GM10266 (cell line): Measurements from ENCODE around the gene WDR49.

Experiments used
- DNase-seq: peaks from one replicate; pipeline ENCODE4 v3.0.0; 2012; ENCODE audit errors: extremely low spot score
- CTCF ChIP-seq: IDR thresholded peaks from 2 replicates; pipeline ENCODE4 v1.5.1; 2012; ENCODE audit warnings: mild to moderate bottlenecking, low read depth; ENCODE audit not compliant: control insufficient read depth, insufficient read depth; ENCODE audit errors: missing control alignments

Gene WDR49

GRCh38 chr3:167501941-167502340 lies 151.8 kb downstream of the WDR49 start:
- DNase-seq, result no peak
- no peak for TF ChIP-seq CTCF

- DNase-seq, result no peak
- TF ChIP-seq CTCF, result no peak
Measured at GRCh38 chr3:167497903-167498302, 155.8 kb downstream of the WDR49 start.

- peak; percentile 16 for TF ChIP-seq CTCF
- no peak for DNase-seq
Measured at GRCh38 chr3:167493244-167493643, 160.5 kb downstream of the WDR49 start.

- no peak for DNase-seq
- TF ChIP-seq CTCF, result no peak
Measured at GRCh38 chr3:167491621-167492020, 162.1 kb downstream of the WDR49 start.

- TF ChIP-seq CTCF, result no peak
- no peak for DNase-seq
Measured at GRCh38 chr3:167489571-167489970, 164.2 kb downstream of the WDR49 start.

GRCh38 chr3:167487556-167487955 lies 166.2 kb downstream of the WDR49 start:
- no peak for DNase-seq
- TF ChIP-seq CTCF, result no peak

GRCh38 chr3:167484551-167484950 lies 169.2 kb downstream of the WDR49 start:
- no peak for DNase-seq
- TF ChIP-seq CTCF, result no peak
